HepG2 (cell line): ENCODE data around the gene CAND2. TPM values are rescaled to one million over a fixed set of nuclear protein-coding genes. Genes with fewer than 3 reads are reported as not detected.

ENCODE experiments used
- CEBPG ChIP-seq: IDR thresholded peaks from 2 replicates; pipeline ENCODE4 v1.6.1; 2016
- CEBPZ ChIP-seq: IDR thresholded peaks from 2 replicates; pipeline ENCODE4 v1.6.1; 2012; ENCODE audit warnings: low read length, improper control_type of control experiment
- CREBL2 ChIP-seq: sonication (generic); formaldehyde crosslinking; IDR thresholded peaks from 2 replicates; pipeline ENCODE4 v1.8.1; 2023; ENCODE audit warnings: missing genetic modification reagents, mild to moderate bottlenecking, borderline replicate concordance
- DMTF1 ChIP-seq: sonication (generic); formaldehyde crosslinking; IDR thresholded peaks from 2 replicates; pipeline ENCODE4 v1.4.0; 2020; ENCODE audit warnings: mild to moderate bottlenecking, missing genetic modification reagents
- FOSL2 ChIP-seq: sonication (generic); formaldehyde crosslinking; IDR thresholded peaks from 2 replicates; pipeline ENCODE4 v1.4.0; 2020; ENCODE audit warnings: missing genetic modification reagents
- HMGXB4 ChIP-seq, 2 experiments: sonication (generic) in 1 of 2; formaldehyde crosslinking in 1 of 2; IDR thresholded peaks; 2 replicates each; pipeline versions ENCODE4 v1.4.0 to v1.6.1; 2018 to 2020; ENCODE audit warnings: missing genetic modification reagents in 2 of 2, borderline replicate concordance in 1 of 2, low read depth in 1 of 2, mild to moderate bottlenecking in 1 of 2, missing biosample characterization in 1 of 2
- KDM5A ChIP-seq: fragments of 200-600 bp; sonication (generic); IDR thresholded peaks from 2 replicates; pipeline ENCODE4 v1.7.0; 2018; ENCODE audit warnings: antibody characterized with exemption, mild to moderate bottlenecking, low read length, borderline replicate concordance
- MLLT10 ChIP-seq: sonication (generic); formaldehyde crosslinking; IDR thresholded peaks from 2 replicates; pipeline ENCODE4 v1.4.0; 2020; ENCODE audit warnings: missing genetic modification reagents
- MTA3 ChIP-seq: sonication (generic); formaldehyde crosslinking; IDR thresholded peaks from 2 replicates; pipeline ENCODE4 v1.4.0; 2020; ENCODE audit warnings: missing genetic modification reagents
- MTF1 ChIP-seq: sonication (generic); formaldehyde crosslinking; IDR thresholded peaks from 2 replicates; pipeline ENCODE4 v1.5.0; 2020; ENCODE audit warnings: missing genetic modification reagents
- NFYC ChIP-seq: IDR thresholded peaks from 2 replicates; pipeline ENCODE4 v1.6.1; 2016; ENCODE audit warnings: missing genetic modification reagents, missing compliant biosample characterization
- SAFB2 ChIP-seq: sonication (generic); formaldehyde crosslinking; IDR thresholded peaks from 2 replicates; pipeline ENCODE4 v1.5.1; 2020; ENCODE audit warnings: missing genetic modification reagents, low read depth, mild to moderate bottlenecking, borderline replicate concordance
- TEAD2 ChIP-seq: sonication (generic); formaldehyde crosslinking; IDR thresholded peaks from 2 replicates; pipeline ENCODE4 v1.9.0; 2021; ENCODE audit warnings: missing genetic modification reagents
- XBP1 ChIP-seq: sonication (generic); formaldehyde crosslinking; IDR thresholded peaks from 2 replicates; pipeline ENCODE4 v1.5.0; 2020; ENCODE audit warnings: missing genetic modification reagents
- ZNF205 ChIP-seq: IDR thresholded peaks from 2 replicates; pipeline ENCODE4 v1.6.1; 2018; ENCODE audit warnings: missing biosample characterization, missing genetic modification reagents
- ZNF225 ChIP-seq: sonication (generic); formaldehyde crosslinking; IDR thresholded peaks from 2 replicates; pipeline ENCODE4 v1.4.0; 2020; ENCODE audit warnings: mild to moderate bottlenecking, missing genetic modification reagents
- ZNF567 ChIP-seq: sonication (generic); formaldehyde crosslinking; IDR thresholded peaks from 2 replicates; pipeline ENCODE4 v1.8.1; 2023; ENCODE audit warnings: mild to moderate bottlenecking, missing genetic modification reagents, borderline replicate concordance
- ZNF570 ChIP-seq: sonication (generic); formaldehyde crosslinking; IDR thresholded peaks from 2 replicates; pipeline ENCODE4 v1.4.0; 2020; ENCODE audit warnings: mild to moderate bottlenecking, missing genetic modification reagents, borderline replicate concordance
- ZNF691 ChIP-seq: sonication (generic); formaldehyde crosslinking; IDR thresholded peaks from 2 replicates; pipeline ENCODE4 v1.4.0; 2020; ENCODE audit warnings: missing genetic modification reagents, low read depth, mild to moderate bottlenecking, borderline replicate concordance
- polyA plus RNA-seq, 8 experiments: library from polyadenylated mRNA; depleted of rRNA in 3 of 8; stranded (reverse) in 7 of 8; unstranded in 1 of 8; fragments of >200 nt; fragmentation: Illumina TruSeq in 4 of 8; extraction: Trizol in 4 of 8; gene quantifications; 2 replicates each; pipeline versions ENCODE4 v1.2.1 to v1.2.3, GENCODE V29; 2011 to 2016; ENCODE audit warnings: low read depth in 4 of 8, missing spikeins in 1 of 8, mixed read lengths in 1 of 8; ENCODE audit not compliant: insufficient read depth in 1 of 8
- total RNA-seq, 5 experiments: library from RNA; depleted of rRNA; stranded (reverse); fragments of >200 nt; fragmentation: Illumina TruSeq; extraction: Trizol; gene quantifications; 2 replicates each; pipeline ENCODE4 v1.2.3, GENCODE V29; 2016; ENCODE audit warnings: low read depth in 1 of 5

The CAND2 gene
- total and polyA plus RNA-seq, 2 of the 13 experiments (the other 11 are each of a cell fraction or from before 2014, with no cell fraction given): 0.01 TPM; not detected in 1

GRCh38 chr3:12810013-12810780, 13.7 kb downstream of the CAND2 start (continued):
- TF ChIP-seq HMGXB4 (CRISPR knock-in tag; IDR thresholded peaks at IDR 0.05; ENCODE audit: borderline replicate concordance in 1 of 2, low read depth in 1 of 2): peak in 1 of 2 experiments; percentile 73; a peak in 1 of 4 replicates
- peak; percentile 69; the same call in 1 of the 2 replicates for TF ChIP-seq ZNF225 (CRISPR knock-in tag)
- TF ChIP-seq NFYC (CRISPR knock-in tag): no peak
- TF ChIP-seq CEBPZ: no peak
- TF ChIP-seq MTF1 (CRISPR knock-in tag): no peak
- no peak for TF ChIP-seq KDM5A
- no peak for TF ChIP-seq DMTF1
- no peak for TF ChIP-seq XBP1 (CRISPR knock-in tag)
- no peak for TF ChIP-seq ZNF691 (CRISPR knock-in tag)
- TF ChIP-seq FOSL2 (CRISPR knock-in tag): peak; percentile 20; the same call in 1 of the 2 replicates
- TF ChIP-seq CEBPG: no peak
- no peak for TF ChIP-seq TEAD2 (CRISPR knock-in tag)
- no peak for TF ChIP-seq MLLT10 (CRISPR knock-in tag)
- TF ChIP-seq ZNF567 (CRISPR knock-in tag): 0 out of 2 replicates have a peak, but pooled peaks have one; percentile 71
- TF ChIP-seq MTA3: no peak
- no peak for TF ChIP-seq CREBL2
- no peak for TF ChIP-seq ZNF570
- no peak for TF ChIP-seq SAFB2 (CRISPR knock-in tag)
- no peak for TF ChIP-seq ZNF205 (CRISPR knock-in tag)
